Kidney (tissue), 14 donors: ENCODE measurements around the gene WDR45. TPM values are rescaled to one million over a fixed set of nuclear protein-coding genes. Genes with fewer than 3 reads are reported as not detected.

Experiments
- DNase-seq, 5 donors: peaks; one replicate each; pipeline ENCODE4 v3.0.0-alpha.2; 2013 to 2020
- FAIRE-seq: peaks from 2 replicates; lab custom pipeline; 2012; peaks lifted over from hg19 to GRCh38; lab: Jason Lieb, UNC
- H3K27ac ChIP-seq, 2 donors: one replicate each; pipeline ENCODE4 v1.7.0; 2013; ENCODE audit warnings: low read depth in 2 of 2, low read length in 2 of 2, inconsistent platforms in 1 of 2
- H3K27me3 ChIP-seq: one replicate; pipeline ENCODE4 v1.7.1; 2013; ENCODE audit warnings: low read length, inconsistent platforms; ENCODE audit not compliant: control insufficient read depth, insufficient read depth
- H3K36me3 ChIP-seq, 3 donors: one replicate each; pipeline versions ENCODE4 v1.7.0 to v1.7.1; 2013; ENCODE audit warnings: low read length in 3 of 3, control low read depth in 1 of 3, inconsistent platforms in 1 of 3; ENCODE audit not compliant: insufficient read depth in 3 of 3, control insufficient read depth in 2 of 3
- H3K4me1 ChIP-seq, 3 donors: one replicate each; pipeline versions ENCODE4 v1.7.0 to v1.7.1; 2013; ENCODE audit warnings: low read length in 3 of 3, inconsistent platforms in 1 of 3, low read depth in 1 of 3; ENCODE audit not compliant: control insufficient read depth in 2 of 3, insufficient read depth in 2 of 3
- H3K4me3 ChIP-seq, 3 donors: one replicate each; pipeline versions ENCODE4 v1.7.0 to v1.8.1; 2013; ENCODE audit warnings: low read length in 3 of 3, control low read depth in 1 of 3, inconsistent platforms in 1 of 3
- H3K9ac ChIP-seq, 3 donors: one replicate each; pipeline versions ENCODE4 v1.7.0 to v1.7.1; 2013; ENCODE audit warnings: low read length in 3 of 3, control low read depth in 1 of 3, inconsistent platforms in 1 of 3
- H3K9me3 ChIP-seq, 3 donors: one replicate each; pipeline versions ENCODE4 v1.7.0 to v1.7.1; 2013; ENCODE audit warnings: low read length in 3 of 3, control low read depth in 1 of 3, inconsistent platforms in 1 of 3; ENCODE audit not compliant: control insufficient read depth in 2 of 3, insufficient read depth in 1 of 3
- CTCF ChIP-seq: IDR thresholded peaks from 3 replicates; pipeline ENCODE4 v1.5.1; 2012; ENCODE audit warnings: mild to moderate bottlenecking, moderate library complexity, borderline replicate concordance; ENCODE audit not compliant: insufficient read depth; ENCODE audit errors: extremely low read depth
- intact Hi-C: fragments of 100-400 bp; cut with DNase I; formaldehyde crosslinking; loops from one replicate; pipeline ENCODE4 v1.11.1; 2022
- polyA plus RNA-seq: library from polyadenylated mRNA; stranded (reverse); fragments of 350-450 nt; fragmentation: Illumina TruSeq; extraction: RNeasy Lipid Tissue Mini Kit (QIAGEN cat#74804); gene quantifications from one replicate; pipeline ENCODE4 v1.2.3, GENCODE V29; 2014; ENCODE audit warnings: low read depth, low replicate concordance; ENCODE audit not compliant: insufficient read depth
- total RNA-seq: library from RNA; stranded (reverse); fragmentation: NEBNext Ultra II Directional; extraction: Animal tissue kit (Norgen Biotek cat#: 25700); gene quantifications from one replicate; pipeline ENCODE4 v1.2.1, GENCODE V29; 2021
- donor health status: control.
- donor health status: control.
- donor health status: control.
- donor health status: control.
- donor health status: control.
- donor health status: DM: yes; HTN: yes; CAD: no.
- donor health status: Normal renal cell carcinoma (clear cell type).

Gene WDR45
- total and polyA plus RNA-seq, 2 donors from 2014 or later, result 67.4 to 72.4 TPM

GRCh38 chrX:49096419-49096818 is 16.7 kb upstream of the WDR45 start:
- FAIRE-seq, result no peak
- Histone ChIP-seq H3K27ac (no peak overlapping the region), H3K36me3 (no peaks in the 10 kb centered on the region), H3K9ac (no peak overlapping the region), H3K27me3 (no peaks in the 10 kb centered on the region), H3K9me3 (no peaks in the 10 kb centered on the region), H3K4me1 (no peaks in the 10 kb centered on the region), H3K4me3 (no peak overlapping the region)
- no peak for TF ChIP-seq CTCF
- intact Hi-C loops, result no loop called here
- no peak for DNase-seq

GRCh38 chrX:49089553-49089952 is 9.9 kb upstream of the WDR45 start:
- Histone ChIP-seq H3K9me3 (no peaks in the 10 kb centered on the region), H3K4me1 (no peaks in the 10 kb centered on the region), H3K27me3 (no peaks in the 10 kb centered on the region), H3K4me3 (no peak overlapping the region), H3K27ac (no peak overlapping the region), H3K9ac (no peak overlapping the region), H3K36me3 (no peaks in the 10 kb centered on the region)
- FAIRE-seq (no peak), DNase-seq (no peak)
- intact Hi-C loops, result no loop called here
- no peak for TF ChIP-seq CTCF

- Histone ChIP-seq H3K4me3 (no peak overlapping the region), H3K27me3 (no peaks in the 10 kb centered on the region), H3K9ac (no peak overlapping the region), H3K27ac (no peak overlapping the region), H3K4me1 (peaks cover 0 to 4% (median 0%) of the 10 kb centered on the region in 3 donors), H3K9me3 (no peaks in the 10 kb centered on the region), H3K36me3 (peaks cover 0 to 2% (median 0%) of the 10 kb centered on the region in 3 donors)
- TF ChIP-seq CTCF, result no peak
- DNase-seq (no peak), FAIRE-seq (no peak)
- intact Hi-C loops, result no loop called here
These were observed 2.7 kb upstream of the WDR45 start for GRCh38 chrX:49082271-49082871.

GRCh38 chrX:49077941-49078340 is 1.7 kb downstream of the WDR45 start:
- Histone ChIP-seq H3K4me1 (peaks cover 0 to 7% (median 0%) of the 10 kb centered on the region in 3 donors), H3K4me3 (no peak overlapping the region), H3K27me3 (no peaks in the 10 kb centered on the region), H3K9ac (no peak overlapping the region), H3K27ac (no peak overlapping the region), H3K9me3 (no peaks in the 10 kb centered on the region), H3K36me3 (peaks cover 0 to 9% (median 0%) of the 10 kb centered on the region in 3 donors)
- DNase-seq, result no peak
- no peak for FAIRE-seq
- intact Hi-C loops, result no loop called here
- no peak for TF ChIP-seq CTCF
